Measurements from ENCODE around the gene FGGY.
"Not testable (repeated sequence)": the region's sequence is repeated elsewhere in the genome, so short reads cannot be mapped to it uniquely, and the experiment has no call there.

The FGGY gene

GRCh38 chr1:59453297-59453968 is 156.5 kb downstream of the FGGY start:
- no peak for DNase-seq

GRCh38 chr1:59455206-59455605 is 158.3 kb downstream of the FGGY start:
- DNase-seq, result no peak

GRCh38 chr1:59457786-59458185 is 160.9 kb downstream of the FGGY start:
- no peak for DNase-seq

GRCh38 chr1:59458884-59459283 is 162.0 kb downstream of the FGGY start:
- DNase-seq, result no peak

- DNase-seq, result not testable (repeated sequence)
These were observed 166.0 kb downstream of the FGGY start for GRCh38 chr1:59462942-59463341.

- DNase-seq, result not testable (repeated sequence)
These were observed 168.6 kb downstream of the FGGY start for GRCh38 chr1:59465478-59465877.

- DNase-seq, result no peak
These were observed 172.0 kb downstream of the FGGY start for GRCh38 chr1:59468828-59469428.

GRCh38 chr1:59471991-59472570 is 175.2 kb downstream of the FGGY start:
- not testable (repeated sequence) for DNase-seq

- DNase-seq, result no peak
These were observed 176.9 kb downstream of the FGGY start for GRCh38 chr1:59473831-59474230.

- DNase-seq, result no peak
These were observed 177.6 kb downstream of the FGGY start for GRCh38 chr1:59474496-59474895.

GRCh38 chr1:59475737-59476136 is 178.8 kb downstream of the FGGY start:
- DNase-seq, result no peak

- peak; percentile 76 for DNase-seq
These were observed 180.4 kb downstream of the FGGY start for GRCh38 chr1:59477286-59477685.

GRCh38 chr1:59477867-59478266 is 181.0 kb downstream of the FGGY start:
- DNase-seq, result no peak

GRCh38 chr1:59478822-59479221 is 181.9 kb downstream of the FGGY start:
- no peak for DNase-seq

GRCh38 chr1:59480188-59480888 is 183.4 kb downstream of the FGGY start:
- no peak for DNase-seq

- no peak for DNase-seq
These were observed 185.1 kb downstream of the FGGY start for GRCh38 chr1:59481881-59482505.

GRCh38 chr1:59482986-59483385 is 186.1 kb downstream of the FGGY start:
- DNase-seq, result no peak

- peak; percentile 36 for DNase-seq
These were observed 187.2 kb downstream of the FGGY start for GRCh38 chr1:59484096-59484495.

- DNase-seq, result no peak
These were observed 188.3 kb downstream of the FGGY start for GRCh38 chr1:59485171-59485570.

- no peak for DNase-seq
These were observed 189.1 kb downstream of the FGGY start for GRCh38 chr1:59485949-59486348.

GRCh38 chr1:59486615-59487014 is 189.7 kb downstream of the FGGY start:
- no peak for DNase-seq

- no peak for DNase-seq
These were observed 190.6 kb downstream of the FGGY start for GRCh38 chr1:59487335-59488031.

- DNase-seq, result no peak
These were observed 195.6 kb downstream of the FGGY start for GRCh38 chr1:59492500-59492899.
